Suppressor macrophage treated with lipopolysaccharide for 1 hour (primary cell): ENCODE measurements around the gene OVOL2.

ENCODE experiments used
- DNase-seq, 3 donors: peaks; one replicate each; pipeline ENCODE4 v3.0.0-alpha.2; 2020 to 2022

The OVOL2 gene

GRCh38 chr20:18011951-18012645, 45.6 kb downstream of the OVOL2 start:
- no peak for DNase-seq

GRCh38 chr20:18011482-18011881, 46.2 kb downstream of the OVOL2 start:
- DNase-seq: no peak

GRCh38 chr20:18009116-18009515, 48.6 kb downstream of the OVOL2 start:
- no peak for DNase-seq

- no peak for DNase-seq
Measured at GRCh38 chr20:18007534-18008292, 50.0 kb downstream of the OVOL2 start.

- no peak for DNase-seq
Measured at GRCh38 chr20:18006684-18007083, 51.0 kb downstream of the OVOL2 start.

GRCh38 chr20:18005990-18006364, 51.7 kb downstream of the OVOL2 start:
- DNase-seq: no peak

- peak in 1 of 3 donors; percentile 14 for DNase-seq
Measured at GRCh38 chr20:18005170-18005989, 52.3 kb downstream of the OVOL2 start.

- DNase-seq: no peak
Measured at GRCh38 chr20:18004384-18005031, 53.2 kb downstream of the OVOL2 start.

- DNase-seq: no peak
Measured at GRCh38 chr20:18003897-18004296, 53.8 kb downstream of the OVOL2 start.

- DNase-seq: peak; percentile 37 to 51 (median 45)
Measured at GRCh38 chr20:18001131-18001921, 56.4 kb downstream of the OVOL2 start.

- DNase-seq: peak in 1 of 3 donors; percentile 9
Measured at GRCh38 chr20:17999566-17999965, 58.1 kb downstream of the OVOL2 start.

GRCh38 chr20:17998446-17998845, 59.3 kb downstream of the OVOL2 start:
- DNase-seq: no peak

GRCh38 chr20:17995967-17996819, 61.5 kb downstream of the OVOL2 start:
- peak; percentile 69 to 84 (median 69) for DNase-seq

- no peak for DNase-seq
Measured at GRCh38 chr20:17993546-17993945, 64.2 kb downstream of the OVOL2 start.

GRCh38 chr20:17992847-17993513, 64.7 kb downstream of the OVOL2 start:
- no peak for DNase-seq

GRCh38 chr20:17992224-17992637, 65.5 kb downstream of the OVOL2 start:
- DNase-seq: no peak

- DNase-seq: no peak
Measured at GRCh38 chr20:17990278-17990972, 67.3 kb downstream of the OVOL2 start.

- no peak for DNase-seq
Measured at GRCh38 chr20:17987988-17988387, 69.7 kb downstream of the OVOL2 start.

- DNase-seq: no peak
Measured at GRCh38 chr20:17985388-17986018, 72.2 kb downstream of the OVOL2 start.
